Astrocyte of the spinal cord (primary cell): Measurements from ENCODE around the gene BAHCC1.

Source experiments
- DNase-seq: peaks from one replicate; pipeline ENCODE4 v3.0.0; 2011; ENCODE audit warnings: low read depth, low spot score
- H3K4me3 ChIP-seq: 2 replicates; pipeline ENCODE4 v1.5.1; 2011; ENCODE audit warnings: low read depth, mild to moderate bottlenecking, low read length, moderate library complexity
- in situ Hi-C: cut with HindIII; loops from 2 replicates; pipeline ENCODE4 v1.10.0; 2017; ENCODE audit warnings: low sequenced_read_pairs
- TF ChIP-seq, protein P1 (sequence below): IDR thresholded peaks from 2 replicates; pipeline ENCODE4 v1.5.1; 2012; ENCODE audit warnings: low read depth, mild to moderate bottlenecking, low read length, inconsistent platforms

The BAHCC1 gene

DNA sequence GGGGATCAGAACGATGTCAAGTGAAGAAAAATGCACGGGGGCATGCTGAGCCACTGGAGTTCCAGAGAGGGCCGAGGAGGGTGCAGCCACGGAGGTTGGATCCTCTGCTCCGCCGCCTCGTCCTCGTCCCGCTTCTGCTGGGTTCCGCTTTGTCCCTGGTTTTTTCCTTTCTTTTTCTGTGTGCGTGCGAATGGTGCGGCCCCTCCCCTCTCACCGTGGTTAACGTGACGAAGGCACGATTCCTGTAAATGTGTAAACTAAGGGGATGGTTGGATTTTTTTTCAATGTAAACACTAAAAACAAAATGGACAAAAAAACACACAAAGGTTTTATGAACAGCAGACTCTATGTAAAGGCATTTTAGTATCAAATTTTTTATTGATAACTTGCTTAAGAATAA lies 70.7 kb downstream of the BAHCC1 start:
- TF ChIP-seq, protein P1, sequence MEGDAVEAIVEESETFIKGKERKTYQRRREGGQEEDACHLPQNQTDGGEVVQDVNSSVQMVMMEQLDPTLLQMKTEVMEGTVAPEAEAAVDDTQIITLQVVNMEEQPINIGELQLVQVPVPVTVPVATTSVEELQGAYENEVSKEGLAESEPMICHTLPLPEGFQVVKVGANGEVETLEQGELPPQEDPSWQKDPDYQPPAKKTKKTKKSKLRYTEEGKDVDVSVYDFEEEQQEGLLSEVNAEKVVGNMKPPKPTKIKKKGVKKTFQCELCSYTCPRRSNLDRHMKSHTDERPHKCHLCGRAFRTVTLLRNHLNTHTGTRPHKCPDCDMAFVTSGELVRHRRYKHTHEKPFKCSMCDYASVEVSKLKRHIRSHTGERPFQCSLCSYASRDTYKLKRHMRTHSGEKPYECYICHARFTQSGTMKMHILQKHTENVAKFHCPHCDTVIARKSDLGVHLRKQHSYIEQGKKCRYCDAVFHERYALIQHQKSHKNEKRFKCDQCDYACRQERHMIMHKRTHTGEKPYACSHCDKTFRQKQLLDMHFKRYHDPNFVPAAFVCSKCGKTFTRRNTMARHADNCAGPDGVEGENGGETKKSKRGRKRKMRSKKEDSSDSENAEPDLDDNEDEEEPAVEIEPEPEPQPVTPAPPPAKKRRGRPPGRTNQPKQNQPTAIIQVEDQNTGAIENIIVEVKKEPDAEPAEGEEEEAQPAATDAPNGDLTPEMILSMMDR: no peak
- no peak overlapping the region for H3K4me3 ChIP-seq
- in situ Hi-C loops: no loop called here
- DNase-seq: no peak

DNA sequence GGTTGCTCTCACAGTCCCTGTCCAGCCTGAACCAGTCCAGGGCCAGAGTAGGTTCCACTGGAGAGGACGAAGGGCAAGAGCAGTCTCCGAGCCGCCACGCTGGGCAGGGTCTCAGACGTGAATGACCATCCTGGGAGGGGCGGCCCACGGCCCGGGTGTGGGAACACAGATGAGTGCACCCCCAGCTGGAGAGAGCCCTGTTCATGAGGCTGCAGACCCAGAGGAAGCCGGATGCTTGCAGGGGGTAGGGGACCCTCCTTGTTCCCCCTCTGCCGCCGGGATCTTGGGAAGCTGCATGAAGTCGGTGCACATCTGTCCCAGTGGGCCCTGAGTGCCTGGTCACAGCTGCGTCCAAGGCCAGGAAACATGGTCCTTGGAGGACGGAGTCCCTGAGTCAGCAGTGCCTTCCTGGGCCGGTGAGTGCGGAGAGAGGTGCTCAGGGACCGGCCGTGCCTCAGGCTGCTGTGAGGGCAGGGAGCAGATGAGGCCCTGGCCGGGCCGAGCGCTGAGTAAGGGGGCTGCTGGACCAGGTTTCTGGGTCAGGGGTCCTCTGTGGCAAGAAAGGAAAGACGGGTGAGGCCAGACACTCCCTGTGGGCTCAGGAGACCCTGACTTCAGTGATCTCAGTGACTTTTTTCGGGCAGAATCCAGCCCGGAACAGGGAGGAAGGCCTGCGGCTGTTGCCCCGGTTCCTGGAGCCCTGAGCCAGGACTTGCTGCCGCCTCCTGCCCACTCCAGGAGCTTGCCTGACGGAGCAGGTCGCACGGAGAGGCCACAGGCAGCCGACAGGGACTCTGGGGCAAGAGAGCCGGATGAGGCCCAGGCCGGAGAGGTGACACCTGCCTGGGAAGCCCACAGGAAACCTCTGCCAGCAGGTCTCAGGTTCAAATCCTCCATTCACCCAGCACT lies 71.6 kb downstream of the BAHCC1 start:
- no peak for DNase-seq
- in situ Hi-C loops: no loop called here
- no peak overlapping the region for H3K4me3 ChIP-seq
- TF ChIP-seq, protein P1: no peak

DNA sequence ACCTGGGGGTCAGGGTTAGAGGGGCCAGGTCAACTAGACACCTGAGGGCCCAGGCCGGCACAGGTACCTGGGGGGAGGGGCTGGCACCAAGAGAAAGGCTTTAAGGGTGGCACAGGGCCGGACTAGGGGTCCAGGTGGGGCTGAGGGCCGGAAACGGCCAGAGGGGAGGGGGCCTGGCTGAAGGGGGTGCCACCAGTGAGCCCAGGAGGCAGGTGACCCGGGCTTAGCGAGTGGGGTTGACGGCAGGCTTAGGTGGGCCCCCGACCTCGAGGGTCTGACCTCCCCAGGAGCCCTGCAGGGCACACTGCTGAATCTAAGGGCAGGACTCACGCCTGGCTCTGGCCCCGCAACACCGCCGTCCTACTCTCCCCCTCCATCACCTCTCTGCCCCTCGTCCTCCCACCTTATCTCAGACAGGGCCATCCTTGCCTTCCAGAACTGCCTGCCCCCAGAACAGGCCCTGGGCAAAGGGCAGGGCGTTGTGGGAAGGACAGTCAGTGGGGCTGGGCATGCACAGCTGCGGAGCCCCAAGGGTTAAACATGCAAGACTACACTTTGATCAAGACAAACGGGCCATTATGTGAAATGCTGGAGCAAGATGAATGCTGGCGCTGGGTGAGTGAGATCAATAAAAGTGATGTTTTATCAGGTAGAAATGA lies 73.0 kb downstream of the BAHCC1 start:
- no peak for DNase-seq
- in situ Hi-C loops: no loop called here
- H3K4me3 ChIP-seq: no peak overlapping the region
- TF ChIP-seq, protein P1: no peak

DNA sequence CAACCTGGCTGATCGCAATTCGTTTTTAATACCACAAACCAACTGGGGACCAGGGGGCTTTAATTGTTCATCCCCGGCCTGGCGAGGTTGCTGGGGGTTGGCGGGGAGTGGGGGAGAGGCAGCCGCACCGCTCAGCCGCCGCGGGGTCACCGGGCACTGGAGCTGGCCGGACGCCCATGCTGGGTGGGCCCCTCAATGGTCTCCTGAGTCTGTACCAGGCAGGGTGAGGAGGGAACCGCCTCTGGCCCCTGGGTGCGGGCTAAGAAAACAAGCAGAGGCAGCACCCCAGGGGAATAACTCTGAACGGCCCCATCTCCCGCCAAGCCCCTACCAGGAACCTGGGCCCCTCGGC lies 73.5 kb downstream of the BAHCC1 start:
- TF ChIP-seq, protein P1: no peak
- in situ Hi-C loops: no loop called here
- no peak for DNase-seq
- no peak overlapping the region for H3K4me3 ChIP-seq

DNA sequence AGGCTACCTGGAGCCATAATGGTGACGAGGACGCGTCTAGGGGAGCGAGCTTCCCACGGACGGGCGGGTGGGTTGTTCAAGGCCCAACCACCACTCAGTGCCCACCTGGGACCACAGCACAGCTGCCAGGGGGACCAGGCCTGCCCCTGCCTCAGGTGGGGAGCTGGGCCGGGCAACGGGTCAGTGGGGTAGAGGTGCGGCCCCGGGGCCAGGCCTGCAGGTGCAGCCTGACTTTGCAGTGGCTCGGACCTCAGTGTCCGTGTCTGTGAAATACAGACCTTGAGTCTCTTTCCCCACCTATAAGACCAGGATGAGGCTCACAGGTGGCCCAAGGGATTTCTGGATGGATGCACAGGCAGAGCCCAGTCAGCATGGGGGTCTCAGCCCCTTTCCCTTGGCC lies 74.0 kb downstream of the BAHCC1 start:
- no peak overlapping the region for H3K4me3 ChIP-seq
- in situ Hi-C loops: no loop called here
- TF ChIP-seq, protein P1: no peak
- DNase-seq: no peak

DNA sequence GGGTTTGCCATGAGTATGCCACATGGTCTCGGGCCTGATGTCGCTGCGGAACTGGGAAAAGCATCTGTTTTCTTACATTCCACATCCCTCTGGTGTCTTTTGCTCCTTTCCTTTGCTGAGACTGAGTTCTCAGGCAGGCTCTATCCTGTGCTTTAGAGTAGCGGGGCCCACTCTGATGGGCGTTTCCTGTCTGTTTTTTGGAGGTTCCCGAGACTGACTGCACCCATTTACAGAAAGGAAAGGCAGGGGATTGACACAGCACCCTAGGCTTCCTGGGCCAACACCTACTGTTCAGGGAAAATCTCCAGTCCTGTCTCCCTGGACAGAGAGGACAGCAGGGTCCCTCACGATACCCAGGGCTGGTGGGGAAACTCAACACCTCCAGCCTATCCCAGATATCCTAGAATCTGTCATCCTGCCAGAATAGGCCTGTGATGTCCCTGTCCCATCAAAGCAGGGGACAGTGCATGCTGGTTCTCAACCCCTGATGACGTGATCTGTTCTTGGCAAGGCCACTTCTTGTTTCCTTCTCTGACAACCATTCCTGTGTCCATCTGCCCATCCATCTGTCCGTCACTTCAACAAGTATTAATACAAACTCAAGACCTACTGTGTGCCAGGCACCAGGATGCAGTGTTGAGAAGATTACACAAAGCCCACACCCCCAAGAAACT lies 75.2 kb downstream of the BAHCC1 start:
- in situ Hi-C loops: no loop called here
- no peak overlapping the region for H3K4me3 ChIP-seq
- TF ChIP-seq, protein P1: no peak
- DNase-seq: no peak
